ENCODE data around the gene CHML.

CHML gene

GRCh38 chr1:241652012-241652411 is 11.8 kb upstream of the CHML start, which contains the start of gene WDR64:
Gene WDR64 (plus strand): TSS chr1:241652281. CDS start chr1:241652485, 204 bp downstream.
- no peak within 1 kb of the TSS for H3K9ac ChIP-seq (ENCODE audit: low read depth, low read length, poor library complexity, severe bottlenecking)
- no peaks in the 10 kb centered on the region for H3K4me1 ChIP-seq (ENCODE audit: insufficient read depth, low read length, poor library complexity, severe bottlenecking)
- no peaks in the 10 kb centered on the region for H3K36me3 ChIP-seq (ENCODE audit: insufficient read depth, low read length)
- H3F3A ChIP-seq (ENCODE audit: low read depth): no peaks in the 10 kb centered on the region
- no peak within 1 kb of the TSS for H3K4me2 ChIP-seq (ENCODE audit: low read depth, low read length, poor library complexity, severe bottlenecking)
- no peak within 1 kb of the TSS for H3K4me3 ChIP-seq (ENCODE audit: low read length, poor library complexity, severe bottlenecking)
- H3K79me2 ChIP-seq (ENCODE audit: insufficient read depth, low read length): no peaks in the 10 kb centered on the region
- no peak within 1 kb of the TSS for H2AFZ ChIP-seq (ENCODE audit: low read length)
- H3K27me3 ChIP-seq (ENCODE audit: insufficient read depth, low read length, poor library complexity, severe bottlenecking): no peaks in the 10 kb centered on the region
- TF ChIP-seq EZH2phosphoT487 (IDR thresholded peaks at IDR 0.05; ENCODE audit: borderline replicate concordance): no peak
- no peak for TF ChIP-seq CTCF (conservative IDR thresholded peaks at IDR 0.05; ENCODE audit: low read length)
- no peaks in the 10 kb centered on the region for H3K9me2 ChIP-seq (replicated peaks; ENCODE audit: low read depth, low read length)
- H3K9me3 ChIP-seq (ENCODE audit: insufficient read depth, low read depth, low read length): no peaks in the 10 kb centered on the region
- no peaks in the 10 kb centered on the region for H4K20me1 ChIP-seq (ENCODE audit: insufficient read depth, low read length, poor library complexity, severe bottlenecking)

GRCh38 chr1:241648159-241648558 is 8.0 kb upstream of the CHML start:
- no peaks in the 10 kb centered on the region for H3K9me2 ChIP-seq (replicated peaks; ENCODE audit: low read depth, low read length)
- TF ChIP-seq CTCF (conservative IDR thresholded peaks at IDR 0.05; ENCODE audit: low read length) (no peak), EZH2phosphoT487 (IDR thresholded peaks at IDR 0.05; ENCODE audit: borderline replicate concordance) (no peak)
- no peaks in the 10 kb centered on the region for H3F3A ChIP-seq (ENCODE audit: low read depth)
- no peaks in the 10 kb centered on the region for H3K79me2 ChIP-seq (ENCODE audit: insufficient read depth, low read length)
- no peak overlapping the region for H3K4me3 ChIP-seq (ENCODE audit: low read length, poor library complexity, severe bottlenecking)
- no peaks in the 10 kb centered on the region for H3K36me3 ChIP-seq (ENCODE audit: insufficient read depth, low read length)
- H4K20me1 ChIP-seq (ENCODE audit: insufficient read depth, low read length, poor library complexity, severe bottlenecking): no peaks in the 10 kb centered on the region
- H2AFZ ChIP-seq (ENCODE audit: low read length): no peak overlapping the region
- no peaks in the 10 kb centered on the region for H3K27me3 ChIP-seq (ENCODE audit: insufficient read depth, low read length, poor library complexity, severe bottlenecking)
- no peak overlapping the region for H3K9ac ChIP-seq (ENCODE audit: low read depth, low read length, poor library complexity, severe bottlenecking)
- no peaks in the 10 kb centered on the region for H3K9me3 ChIP-seq (ENCODE audit: insufficient read depth, low read depth, low read length)
- no peaks in the 10 kb centered on the region for H3K4me1 ChIP-seq (ENCODE audit: insufficient read depth, low read length, poor library complexity, severe bottlenecking)
- no peak overlapping the region for H3K4me2 ChIP-seq (ENCODE audit: low read depth, low read length, poor library complexity, severe bottlenecking)

GRCh38 chr1:241647658-241648057 is 7.5 kb upstream of the CHML start:
- no peak overlapping the region for H3K4me2 ChIP-seq (ENCODE audit: low read depth, low read length, poor library complexity, severe bottlenecking)
- no peaks in the 10 kb centered on the region for H3K9me3 ChIP-seq (ENCODE audit: insufficient read depth, low read depth, low read length)
- H2AFZ ChIP-seq (ENCODE audit: low read length): no peak overlapping the region
- H3K4me1 ChIP-seq (ENCODE audit: insufficient read depth, low read length, poor library complexity, severe bottlenecking): no peaks in the 10 kb centered on the region
- H3K36me3 ChIP-seq (ENCODE audit: insufficient read depth, low read length): no peaks in the 10 kb centered on the region
- no peaks in the 10 kb centered on the region for H3K27me3 ChIP-seq (ENCODE audit: insufficient read depth, low read length, poor library complexity, severe bottlenecking)
- no peak for TF ChIP-seq EZH2phosphoT487 (IDR thresholded peaks at IDR 0.05; ENCODE audit: borderline replicate concordance)
- TF ChIP-seq CTCF (conservative IDR thresholded peaks at IDR 0.05; ENCODE audit: low read length): no peak
- H3K9me2 ChIP-seq (replicated peaks; ENCODE audit: low read depth, low read length): no peaks in the 10 kb centered on the region
- no peaks in the 10 kb centered on the region for H4K20me1 ChIP-seq (ENCODE audit: insufficient read depth, low read length, poor library complexity, severe bottlenecking)
- H3K9ac ChIP-seq (ENCODE audit: low read depth, low read length, poor library complexity, severe bottlenecking): no peak overlapping the region
- no peaks in the 10 kb centered on the region for H3K79me2 ChIP-seq (ENCODE audit: insufficient read depth, low read length)
- H3K4me3 ChIP-seq (ENCODE audit: low read length, poor library complexity, severe bottlenecking): no peak overlapping the region
- no peaks in the 10 kb centered on the region for H3F3A ChIP-seq (ENCODE audit: low read depth)
